Mucosa of rectum (tissue), 2 donors: ENCODE measurements around the gene SLC35E1.

ENCODE experiments used
- H3K27ac ChIP-seq, 2 donors: one replicate each; pipeline ENCODE4 v1.7.0; 2013; ENCODE audit warnings: inconsistent platforms in 2 of 2, low read depth in 2 of 2, low read length in 2 of 2
- H3K27me3 ChIP-seq, 2 donors: one replicate each; pipeline ENCODE4 v1.7.0; 2013; ENCODE audit warnings: low read length in 2 of 2; ENCODE audit not compliant: control insufficient read depth in 2 of 2, insufficient read depth in 2 of 2
- H3K36me3 ChIP-seq, 2 donors: one replicate each; pipeline ENCODE4 v1.7.0; 2013; ENCODE audit warnings: low read length in 2 of 2; ENCODE audit not compliant: control insufficient read depth in 2 of 2, insufficient read depth in 2 of 2
- H3K4me1 ChIP-seq, 2 donors: one replicate each; pipeline ENCODE4 v1.7.0; 2013; ENCODE audit warnings: low read length in 2 of 2, mild to moderate bottlenecking in 1 of 2; ENCODE audit not compliant: control insufficient read depth in 2 of 2, insufficient read depth in 2 of 2
- H3K4me3 ChIP-seq, 2 donors: one replicate each; pipeline ENCODE4 v1.7.0; 2013; ENCODE audit warnings: low read length in 2 of 2
- H3K9ac ChIP-seq, 2 donors: one replicate each; pipeline ENCODE4 v1.7.0; 2013; ENCODE audit warnings: low read length in 2 of 2, low read depth in 1 of 2, mild to moderate bottlenecking in 1 of 2
- H3K9me3 ChIP-seq, 2 donors: one replicate each; pipeline ENCODE4 v1.7.0; 2013; ENCODE audit warnings: low read length in 2 of 2; ENCODE audit not compliant: control insufficient read depth in 2 of 2
- donor health status: healthy.
- donor health status: Normal muscosa, but diverticular disease.

The SLC35E1 gene

DNA sequence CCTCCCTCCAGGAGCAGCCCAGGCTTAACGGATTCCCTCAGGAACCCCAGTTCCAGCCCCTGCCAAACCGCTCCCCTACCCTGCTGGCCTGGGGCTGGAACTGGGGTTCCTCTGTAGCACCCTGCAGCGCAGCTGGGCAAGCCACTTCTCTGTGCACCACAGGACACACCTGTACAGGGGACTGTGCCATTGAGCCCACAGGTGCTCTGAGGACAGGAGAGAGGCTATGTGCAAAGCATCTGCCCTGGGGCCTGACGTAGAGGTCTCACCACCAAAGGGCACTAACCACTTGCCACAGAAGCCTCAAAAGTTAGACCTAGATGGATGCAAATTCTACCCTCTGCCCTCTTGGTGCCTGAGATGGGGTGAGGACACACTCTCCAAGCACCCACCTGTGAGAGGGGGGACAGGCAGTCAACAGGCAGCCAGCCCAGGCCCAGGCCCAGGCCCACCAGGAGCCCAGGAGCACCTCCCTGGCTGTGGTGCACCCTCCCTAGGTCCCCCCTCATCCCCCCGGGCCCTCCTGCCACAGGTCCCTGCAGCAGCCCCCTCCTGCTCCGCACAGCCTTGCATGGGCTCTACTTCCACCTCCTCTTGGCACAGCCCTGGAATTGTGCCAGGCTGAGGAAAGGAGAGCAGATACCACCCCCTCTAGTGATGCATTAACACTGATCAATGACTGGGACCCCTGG lies 27.6 kb upstream of the SLC35E1 start:
- Histone ChIP-seq H3K27ac (no peak overlapping the region), H3K27me3 (no peaks in the 10 kb centered on the region), H3K9me3 (no peaks in the 10 kb centered on the region), H3K4me3 (no peak overlapping the region), H3K36me3 (peaks cover 0 to 2% of the 10 kb centered on the region in 2 donors), H3K9ac (no peak overlapping the region), H3K4me1 (peaks cover 6% of the 10 kb centered on the region in 2 donors)

DNA sequence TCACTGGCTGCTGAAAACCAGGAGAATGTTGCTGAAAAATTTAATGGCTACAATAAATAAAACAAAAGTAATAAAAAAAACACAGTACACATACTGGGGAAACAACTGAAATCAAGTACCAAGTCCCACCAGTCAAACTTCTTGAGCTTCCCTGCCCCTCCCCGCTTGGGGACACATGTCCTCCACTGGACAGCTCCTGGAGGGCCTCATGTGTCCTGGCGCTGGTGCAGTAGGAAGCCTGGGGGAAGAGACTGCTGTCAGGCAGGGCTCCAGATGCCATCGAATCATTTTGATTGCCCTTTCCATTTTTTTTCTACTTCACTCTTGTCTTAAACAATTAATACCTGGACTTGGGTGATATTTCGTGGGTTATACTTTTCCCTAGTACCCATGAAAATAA lies 26.6 kb upstream of the SLC35E1 start:
- Histone ChIP-seq H3K9ac (no peak overlapping the region), H3K36me3 (no peaks in the 10 kb centered on the region), H3K9me3 (no peaks in the 10 kb centered on the region), H3K27me3 (no peaks in the 10 kb centered on the region), H3K27ac (no peak overlapping the region), H3K4me1 (peaks cover 7 to 8% of the 10 kb centered on the region in 2 donors), H3K4me3 (no peak overlapping the region)

- no peaks in the 10 kb centered on the region for H3K27me3 ChIP-seq
- H3K9ac ChIP-seq: no peak overlapping the region
- peaks cover 13% of the 10 kb centered on the region in 2 donors for H3K4me1 ChIP-seq
- H3K27ac ChIP-seq: no peak overlapping the region
- H3K9me3 ChIP-seq: no peaks in the 10 kb centered on the region
- H3K4me3 ChIP-seq: no peak overlapping the region
- H3K36me3 ChIP-seq: no peaks in the 10 kb centered on the region
Observed at GRCh38 chr19:16596399-16596798, 24.2 kb upstream of the SLC35E1 start.

- H3K27ac ChIP-seq: no peak overlapping the region
- H3K4me3 ChIP-seq: no peak overlapping the region
- no peaks in the 10 kb centered on the region for H3K36me3 ChIP-seq
- H3K27me3 ChIP-seq: no peaks in the 10 kb centered on the region
- H3K9me3 ChIP-seq: no peaks in the 10 kb centered on the region
- no peak overlapping the region for H3K9ac ChIP-seq
- H3K4me1 ChIP-seq: peaks cover 16 to 17% of the 10 kb centered on the region in 2 donors
Observed at GRCh38 chr19:16595097-16595496, 22.9 kb upstream of the SLC35E1 start.

DNA sequence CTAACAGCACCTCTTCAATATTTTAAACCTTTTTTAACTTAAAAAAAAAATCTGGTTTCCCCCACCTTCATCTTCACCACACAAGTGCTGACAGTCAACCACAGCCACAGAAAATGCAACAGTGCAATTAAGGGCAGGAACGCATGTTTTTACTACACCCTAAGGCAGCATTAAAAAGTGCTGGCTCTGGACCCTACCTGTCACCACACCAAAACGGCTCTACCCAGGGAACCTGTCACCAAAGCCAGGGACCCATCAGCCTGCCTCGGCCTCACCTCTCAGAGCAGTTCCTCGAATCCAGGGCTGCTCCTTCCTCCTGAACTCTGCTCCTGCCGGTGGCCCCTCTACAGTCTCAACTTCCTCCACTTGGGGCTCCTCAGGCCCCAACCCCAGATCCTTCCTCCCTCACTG lies 22.5 kb upstream of the SLC35E1 start:
- no peak overlapping the region for H3K9ac ChIP-seq
- no peaks in the 10 kb centered on the region for H3K36me3 ChIP-seq
- no peak overlapping the region for H3K4me3 ChIP-seq
- no peaks in the 10 kb centered on the region for H3K9me3 ChIP-seq
- H3K27me3 ChIP-seq: no peaks in the 10 kb centered on the region
- H3K27ac ChIP-seq: no peak overlapping the region
- peaks cover 20 to 21% of the 10 kb centered on the region in 2 donors for H3K4me1 ChIP-seq

DNA sequence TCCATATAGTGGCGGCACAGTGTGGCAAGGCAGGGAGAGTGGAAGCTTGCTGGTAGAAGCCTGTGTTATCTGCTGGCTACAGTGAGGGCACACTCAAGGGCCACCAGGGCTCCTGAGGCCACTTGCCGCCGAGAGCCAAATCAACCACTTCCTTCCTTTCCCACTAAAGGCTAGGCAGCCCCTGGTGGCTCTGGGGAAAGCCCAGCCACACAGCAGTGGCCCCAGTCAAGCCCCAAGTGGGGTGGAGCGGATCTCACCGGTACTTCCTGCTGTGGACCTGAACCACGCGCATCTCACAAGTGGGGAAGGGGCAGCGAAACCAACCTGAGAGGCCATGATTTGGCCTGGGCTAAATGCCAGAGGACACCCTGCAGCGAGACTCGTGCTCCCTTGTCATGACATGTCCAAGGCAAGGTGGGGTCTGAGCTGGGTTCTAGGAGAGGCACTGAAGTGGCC lies 21.9 kb upstream of the SLC35E1 start:
- no peak overlapping the region for H3K9ac ChIP-seq
- H3K27ac ChIP-seq: no peak overlapping the region
- H3K9me3 ChIP-seq: no peaks in the 10 kb centered on the region
- H3K36me3 ChIP-seq: no peaks in the 10 kb centered on the region
- H3K27me3 ChIP-seq: no peaks in the 10 kb centered on the region
- H3K4me1 ChIP-seq: peaks cover 20 to 22% of the 10 kb centered on the region in 2 donors
- H3K4me3 ChIP-seq: no peak overlapping the region

DNA sequence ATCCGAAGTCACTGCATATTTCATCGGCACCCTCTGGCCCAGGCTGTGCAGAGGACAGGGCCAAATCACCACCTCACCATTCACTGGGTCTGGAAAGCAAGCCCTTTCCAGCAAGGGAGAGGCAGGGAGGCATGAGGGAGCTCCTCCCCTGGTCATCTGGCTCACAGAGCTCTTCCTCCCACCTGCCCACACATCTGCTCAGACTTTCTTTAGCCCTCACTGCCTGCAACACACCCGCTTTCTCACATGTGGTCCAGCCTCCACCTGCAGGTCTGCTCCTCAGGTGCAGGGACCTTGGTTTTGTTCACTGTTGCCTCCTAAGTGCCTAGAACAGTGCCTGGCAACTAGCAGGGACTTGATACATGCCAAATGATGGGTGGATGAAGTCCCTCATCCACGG lies 21.0 kb upstream of the SLC35E1 start:
- peaks cover 28 to 31% of the 10 kb centered on the region in 2 donors for H3K4me1 ChIP-seq
- no peaks in the 10 kb centered on the region for H3K27me3 ChIP-seq
- H3K9ac ChIP-seq: no peak overlapping the region
- no peaks in the 10 kb centered on the region for H3K9me3 ChIP-seq
- H3K36me3 ChIP-seq: no peaks in the 10 kb centered on the region
- H3K4me3 ChIP-seq: no peak overlapping the region
- no peak overlapping the region for H3K27ac ChIP-seq

- Histone ChIP-seq H3K4me1 (peaks cover 40 to 42% of the 10 kb centered on the region in 2 donors), H3K27ac (no peak overlapping the region), H3K9ac (no peak overlapping the region), H3K4me3 (no peak overlapping the region), H3K9me3 (no peaks in the 10 kb centered on the region), H3K27me3 (no peaks in the 10 kb centered on the region), H3K36me3 (no peaks in the 10 kb centered on the region)
Observed at GRCh38 chr19:16591803-16592556, 19.8 kb upstream of the SLC35E1 start.

DNA sequence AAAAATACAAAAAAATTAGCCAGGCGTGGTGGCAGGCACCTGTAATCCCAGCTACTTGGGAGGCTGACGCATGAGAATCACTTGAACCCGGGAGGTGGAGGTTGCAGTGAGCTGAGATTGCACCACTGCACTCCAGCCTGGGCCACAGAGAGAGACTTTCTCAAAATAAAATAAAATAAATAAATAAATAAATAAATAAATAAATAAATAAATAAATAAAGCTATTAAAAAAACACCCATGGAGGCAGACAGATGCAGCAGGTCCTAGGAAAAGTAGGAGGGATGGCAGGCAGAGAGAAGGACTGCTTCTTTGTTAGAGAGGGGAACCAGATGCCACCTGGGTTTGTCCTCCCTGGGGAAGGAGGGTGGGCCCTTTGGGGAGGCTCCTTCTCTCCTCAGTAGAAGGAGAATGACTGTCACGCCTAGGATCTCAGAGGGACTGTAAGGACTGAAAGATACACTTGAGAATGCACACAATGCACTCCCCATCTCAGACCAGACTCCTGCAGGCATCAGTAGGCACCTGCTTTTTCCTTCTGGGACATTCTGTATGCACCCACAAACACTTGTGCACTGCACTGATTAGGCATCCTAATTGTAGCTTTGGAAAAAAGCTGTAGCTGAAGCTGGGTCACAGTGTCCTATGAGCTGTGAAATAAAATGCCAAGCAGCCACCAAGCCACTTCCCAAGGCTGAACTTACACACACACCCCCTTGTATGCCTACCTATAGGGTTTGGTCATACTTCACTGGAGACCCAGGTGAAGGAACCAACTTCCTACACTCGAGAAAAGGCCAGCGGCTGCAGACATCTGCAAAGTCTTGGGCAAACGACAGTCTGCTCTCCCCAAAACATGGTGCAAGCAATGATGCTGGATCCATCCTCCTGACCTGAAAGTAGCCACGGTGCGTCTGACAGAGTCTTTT lies 18.9 kb upstream of the SLC35E1 start:
- Histone ChIP-seq H3K9ac (no peak overlapping the region), H3K36me3 (no peaks in the 10 kb centered on the region), H3K27ac (no peak overlapping the region), H3K27me3 (no peaks in the 10 kb centered on the region), H3K4me3 (no peak overlapping the region), H3K9me3 (no peaks in the 10 kb centered on the region), H3K4me1 (peaks cover 46 to 50% of the 10 kb centered on the region in 2 donors)
